ENCODE results near the gene ICAM1. TPM values are rescaled to one million over a fixed set of nuclear protein-coding genes. Genes with fewer than 3 reads are reported as not detected.

Gene ICAM1
- total and polyA plus RNA-seq, 2 of the 13 experiments (the other 11 are each of a cell fraction or from before 2014, with no cell fraction given): 37.9 to 98.4 TPM

GRCh38 chr19:10286803-10287737, 16.1 kb downstream of the ICAM1 start, which contains the start of gene ICAM4 (continued):
- TF ChIP-seq, protein P1, sequence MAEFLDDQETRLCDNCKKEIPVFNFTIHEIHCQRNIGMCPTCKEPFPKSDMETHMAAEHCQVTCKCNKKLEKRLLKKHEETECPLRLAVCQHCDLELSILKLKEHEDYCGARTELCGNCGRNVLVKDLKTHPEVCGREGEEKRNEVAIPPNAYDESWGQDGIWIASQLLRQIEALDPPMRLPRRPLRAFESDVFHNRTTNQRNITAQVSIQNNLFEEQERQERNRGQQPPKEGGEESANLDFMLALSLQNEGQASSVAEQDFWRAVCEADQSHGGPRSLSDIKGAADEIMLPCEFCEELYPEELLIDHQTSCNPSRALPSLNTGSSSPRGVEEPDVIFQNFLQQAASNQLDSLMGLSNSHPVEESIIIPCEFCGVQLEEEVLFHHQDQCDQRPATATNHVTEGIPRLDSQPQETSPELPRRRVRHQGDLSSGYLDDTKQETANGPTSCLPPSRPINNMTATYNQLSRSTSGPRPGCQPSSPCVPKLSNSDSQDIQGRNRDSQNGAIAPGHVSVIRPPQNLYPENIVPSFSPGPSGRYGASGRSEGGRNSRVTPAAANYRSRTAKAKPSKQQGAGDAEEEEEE (CRISPR knock-in tag; IDR thresholded peaks at IDR 0.05; ENCODE audit: borderline replicate concordance): no peak
- TF ChIP-seq ZNF331 (CRISPR knock-in tag; IDR thresholded peaks at IDR 0.05): no peak
- 0 out of 2 replicates have a peak, but pooled peaks have one; percentile 14 for TF ChIP-seq ZNF792 (CRISPR knock-in tag; IDR thresholded peaks at IDR 0.05)
- TF ChIP-seq MIER3 (CRISPR knock-in tag; IDR thresholded peaks at IDR 0.05; ENCODE audit: borderline replicate concordance): no peak
- TF ChIP-seq GZF1 (CRISPR knock-in tag; IDR thresholded peaks at IDR 0.05): no peak
- 0 out of 2 replicates have a peak, but pooled peaks have one; percentile 21 for TF ChIP-seq E2F1 (CRISPR knock-in tag; IDR thresholded peaks at IDR 0.05)
- TF ChIP-seq ZNF878 (CRISPR knock-in tag; IDR thresholded peaks at IDR 0.05): no peak
- 0 out of 2 replicates have a peak, but pooled peaks have one; percentile 14 for TF ChIP-seq CCDC6 (CRISPR knock-in tag; IDR thresholded peaks at IDR 0.05)
- TF ChIP-seq, protein P2, sequence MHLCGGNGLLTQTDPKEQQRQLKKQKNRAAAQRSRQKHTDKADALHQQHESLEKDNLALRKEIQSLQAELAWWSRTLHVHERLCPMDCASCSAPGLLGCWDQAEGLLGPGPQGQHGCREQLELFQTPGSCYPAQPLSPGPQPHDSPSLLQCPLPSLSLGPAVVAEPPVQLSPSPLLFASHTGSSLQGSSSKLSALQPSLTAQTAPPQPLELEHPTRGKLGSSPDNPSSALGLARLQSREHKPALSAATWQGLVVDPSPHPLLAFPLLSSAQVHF (CRISPR knock-in tag; IDR thresholded peaks at IDR 0.05): no peak
- TF ChIP-seq, protein P3, sequence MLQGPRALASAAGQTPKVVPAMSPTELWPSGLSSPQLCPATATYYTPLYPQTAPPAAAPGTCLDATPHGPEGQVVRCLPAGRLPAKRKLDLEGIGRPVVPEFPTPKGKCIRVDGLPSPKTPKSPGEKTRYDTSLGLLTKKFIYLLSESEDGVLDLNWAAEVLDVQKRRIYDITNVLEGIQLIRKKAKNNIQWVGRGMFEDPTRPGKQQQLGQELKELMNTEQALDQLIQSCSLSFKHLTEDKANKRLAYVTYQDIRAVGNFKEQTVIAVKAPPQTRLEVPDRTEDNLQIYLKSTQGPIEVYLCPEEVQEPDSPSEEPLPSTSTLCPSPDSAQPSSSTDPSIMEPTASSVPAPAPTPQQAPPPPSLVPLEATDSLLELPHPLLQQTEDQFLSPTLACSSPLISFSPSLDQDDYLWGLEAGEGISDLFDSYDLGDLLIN (CRISPR knock-in tag; IDR thresholded peaks at IDR 0.05; ENCODE audit: borderline replicate concordance): no peak
- TF ChIP-seq RORA (CRISPR knock-in tag; IDR thresholded peaks at IDR 0.05): no peak
- peak; percentile 30; the same call in 1 of the 2 replicates for TF ChIP-seq NKX3-1 (CRISPR knock-in tag; IDR thresholded peaks at IDR 0.05)
- 0 out of 2 replicates have a peak, but pooled peaks have one; percentile 57 for TF ChIP-seq TP53 (CRISPR knock-in tag; conservative IDR thresholded peaks at IDR 0.05)
- TF ChIP-seq ZNF749 (CRISPR knock-in tag; IDR thresholded peaks at IDR 0.05; ENCODE audit: borderline replicate concordance): 0 out of 2 replicates have a peak, but pooled peaks have one; percentile 53
- 0 out of 2 replicates have a peak, but pooled peaks have one; percentile 28 for TF ChIP-seq ZBTB3 (CRISPR knock-in tag; IDR thresholded peaks at IDR 0.05; ENCODE audit: borderline replicate concordance, low read depth)
- no peak; the same call in 1 of the 2 replicates for TF ChIP-seq PPARG (CRISPR knock-in tag; conservative IDR thresholded peaks at IDR 0.05)
- no peak for TF ChIP-seq STAT5B (CRISPR knock-in tag; IDR thresholded peaks at IDR 0.05)
- no peak for TF ChIP-seq ZNF235 (CRISPR knock-in tag; IDR thresholded peaks at IDR 0.05; ENCODE audit: borderline replicate concordance)
- peak; percentile 49; the same call in 1 of the 2 replicates for TF ChIP-seq SAP130 (CRISPR knock-in tag; IDR thresholded peaks at IDR 0.05; ENCODE audit: low read depth)
- no peak for TF ChIP-seq ELK4 (CRISPR knock-in tag; IDR thresholded peaks at IDR 0.05; ENCODE audit: borderline replicate concordance)
- peak; percentile 59; the same call in 1 of the 2 replicates for TF ChIP-seq CENPT (CRISPR knock-in tag; IDR thresholded peaks at IDR 0.05; ENCODE audit: low read depth)

Measured in HepG2 (cell line).